ENCODE results near the gene CTDP1. TPM values are rescaled to one million over a fixed set of nuclear protein-coding genes. Genes with fewer than 3 reads are reported as not detected.

The CTDP1 gene
- total RNA-seq, 1 experiment from 2014 or later: 24.9 TPM

DNA sequence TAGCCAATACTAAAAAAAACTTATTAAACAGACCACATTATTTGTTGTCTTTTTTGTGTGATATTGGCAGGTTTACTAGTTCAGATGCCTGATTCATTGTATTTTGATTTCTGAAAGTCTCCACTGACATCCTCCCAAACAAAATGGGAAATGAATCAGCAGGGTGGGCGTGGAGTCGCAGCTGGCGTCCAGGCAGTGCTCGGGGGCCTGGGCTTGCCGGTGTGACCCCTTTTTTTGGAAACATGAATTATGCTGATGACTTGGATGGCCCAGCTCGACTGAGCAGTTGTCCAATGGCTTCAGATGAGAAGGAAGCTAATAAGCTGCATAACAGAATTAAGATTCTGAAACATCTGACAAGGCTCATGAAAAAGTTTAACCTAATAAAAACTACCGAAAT is 116.4 kb downstream of the CTDP1 start:
- Histone ChIP-seq H3K4me2 (ENCODE audit: low read length) (no peak overlapping the region), H3K27ac (ENCODE audit: low read depth, low read length) (no peak overlapping the region), H2AFZ (ENCODE audit: low read depth, low read length, poor library complexity, severe bottlenecking) (no peak overlapping the region), H3K9me3 (ENCODE audit: control insufficient read depth in 1 of 2, insufficient read depth in 1 of 2, low read depth in 1 of 2, low read length in 2 of 2) (no peaks in the 10 kb centered on the region), H3K27me3 (ENCODE audit: insufficient read depth, low read length) (no peaks in the 10 kb centered on the region), H3K4me3 (replicated peaks in 1 of 2; ENCODE audit: low read depth in 1 of 2, low read length in 2 of 2) (no peak overlapping the region), H3K79me2 (ENCODE audit: insufficient read depth, low read length) (no peaks in the 10 kb centered on the region), H3K4me1 (ENCODE audit: control insufficient read depth in 1 of 2, insufficient read depth in 2 of 2, low read length in 2 of 2) (no peaks in the 10 kb centered on the region), H3K9me2 (ENCODE audit: insufficient read depth) (no peaks in the 10 kb centered on the region), H4K20me1 (ENCODE audit: insufficient read depth) (no peaks in the 10 kb centered on the region), H3K36me3 (ENCODE audit: control insufficient read depth in 1 of 2, insufficient read depth in 2 of 2, low read length in 2 of 2) (no peaks in the 10 kb centered on the region), H3K9ac (ENCODE audit: low read length) (no peak overlapping the region)
- BruUV-seq (replicated peaks): no TSS peak
- intact Hi-C loops (cut with micrococcal nuclease): no loop called here
- no peak for ATAC-seq
- no peak for DNase-seq (ENCODE audit: low read depth, low spot score)
- ChIA-PET POLR2A (no interaction called here), CTCF (no interaction called here), RAD21 (ENCODE audit: low non-redundant PET in 1 of 2, low total read pairs in 2 of 2, uncharacterized antibody in 2 of 2, unreplicated experiment in 2 of 2) (no interaction called here)
- TF ChIP-seq, protein P1, sequence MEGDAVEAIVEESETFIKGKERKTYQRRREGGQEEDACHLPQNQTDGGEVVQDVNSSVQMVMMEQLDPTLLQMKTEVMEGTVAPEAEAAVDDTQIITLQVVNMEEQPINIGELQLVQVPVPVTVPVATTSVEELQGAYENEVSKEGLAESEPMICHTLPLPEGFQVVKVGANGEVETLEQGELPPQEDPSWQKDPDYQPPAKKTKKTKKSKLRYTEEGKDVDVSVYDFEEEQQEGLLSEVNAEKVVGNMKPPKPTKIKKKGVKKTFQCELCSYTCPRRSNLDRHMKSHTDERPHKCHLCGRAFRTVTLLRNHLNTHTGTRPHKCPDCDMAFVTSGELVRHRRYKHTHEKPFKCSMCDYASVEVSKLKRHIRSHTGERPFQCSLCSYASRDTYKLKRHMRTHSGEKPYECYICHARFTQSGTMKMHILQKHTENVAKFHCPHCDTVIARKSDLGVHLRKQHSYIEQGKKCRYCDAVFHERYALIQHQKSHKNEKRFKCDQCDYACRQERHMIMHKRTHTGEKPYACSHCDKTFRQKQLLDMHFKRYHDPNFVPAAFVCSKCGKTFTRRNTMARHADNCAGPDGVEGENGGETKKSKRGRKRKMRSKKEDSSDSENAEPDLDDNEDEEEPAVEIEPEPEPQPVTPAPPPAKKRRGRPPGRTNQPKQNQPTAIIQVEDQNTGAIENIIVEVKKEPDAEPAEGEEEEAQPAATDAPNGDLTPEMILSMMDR (IDR thresholded peaks at IDR 0.05 in 2 of 3, conservative IDR thresholded peaks at IDR 0.05 in 1 of 3; ENCODE audit: borderline replicate concordance in 1 of 3, insufficient read depth in 1 of 3, low read depth in 2 of 3, low read length in 2 of 3): no peak
- TF ChIP-seq CEBPB (IDR thresholded peaks at IDR 0.05; ENCODE audit: low read depth) (no peak), JUND (IDR thresholded peaks at IDR 0.05) (no peak), TCF7L2 (IDR thresholded peaks at IDR 0.05; ENCODE audit: borderline replicate concordance, extremely low read depth, insufficient read depth, insufficient read length) (no peak), POLR2AphosphoS5 (IDR thresholded peaks at IDR 0.05; ENCODE audit: low read depth, low read length) (no peak), ZNF274 (IDR thresholded peaks at IDR 0.05; ENCODE audit: low read depth, low read length) (no peak), RAD21 (IDR thresholded peaks at IDR 0.05; ENCODE audit: low read depth) (no peak), ELF1 (IDR thresholded peaks at IDR 0.05; ENCODE audit: borderline replicate concordance, low read depth) (no peak), SRF (IDR thresholded peaks at IDR 0.05; ENCODE audit: low read depth) (no peak), ZFX (IDR thresholded peaks at IDR 0.05) (no peak), YY1 (IDR thresholded peaks at IDR 0.05; ENCODE audit: extremely low read depth, insufficient replicate concordance, low read depth, low read length) (no peak), MAX (IDR thresholded peaks at IDR 0.05) (no peak), FOSL1 (IDR thresholded peaks at IDR 0.05; ENCODE audit: low read depth) (no peak), ATF3 (IDR thresholded peaks at IDR 0.05) (no peak), EZH2phosphoT487 (IDR thresholded peaks at IDR 0.05; ENCODE audit: borderline replicate concordance) (no peak), SP1 (IDR thresholded peaks at IDR 0.05; ENCODE audit: low read depth) (no peak)
- TF ChIP-seq, protein P2, sequence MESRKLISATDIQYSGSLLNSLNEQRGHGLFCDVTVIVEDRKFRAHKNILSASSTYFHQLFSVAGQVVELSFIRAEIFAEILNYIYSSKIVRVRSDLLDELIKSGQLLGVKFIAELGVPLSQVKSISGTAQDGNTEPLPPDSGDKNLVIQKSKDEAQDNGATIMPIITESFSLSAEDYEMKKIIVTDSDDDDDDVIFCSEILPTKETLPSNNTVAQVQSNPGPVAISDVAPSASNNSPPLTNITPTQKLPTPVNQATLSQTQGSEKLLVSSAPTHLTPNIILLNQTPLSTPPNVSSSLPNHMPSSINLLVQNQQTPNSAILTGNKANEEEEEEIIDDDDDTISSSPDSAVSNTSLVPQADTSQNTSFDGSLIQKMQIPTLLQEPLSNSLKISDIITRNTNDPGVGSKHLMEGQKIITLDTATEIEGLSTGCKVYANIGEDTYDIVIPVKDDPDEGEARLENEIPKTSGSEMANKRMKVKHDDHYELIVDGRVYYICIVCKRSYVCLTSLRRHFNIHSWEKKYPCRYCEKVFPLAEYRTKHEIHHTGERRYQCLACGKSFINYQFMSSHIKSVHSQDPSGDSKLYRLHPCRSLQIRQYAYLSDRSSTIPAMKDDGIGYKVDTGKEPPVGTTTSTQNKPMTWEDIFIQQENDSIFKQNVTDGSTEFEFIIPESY (IDR thresholded peaks at IDR 0.05; ENCODE audit: extremely low read depth, insufficient replicate concordance, low read length): no peak
